ENCODE measurements around the gene TAF1C. TPM values are rescaled to one million over a fixed set of nuclear protein-coding genes. Genes with fewer than 3 reads are reported as not detected.

TAF1C gene
- total RNA-seq, 1 donor from 2014 or later = 64.4 TPM

- DNase-seq (ENCODE audit: low spot score) = no peak
- Mint-ChIP-seq H3K27me3 (ENCODE audit: low read depth) (peaks cover 57% of the 10 kb centered on the region), H3K36me3 (ENCODE audit: low read depth) (no peaks in the 10 kb centered on the region), H3K27ac (no peak overlapping the region), H3K4me1 (ENCODE audit: low read depth) (peaks cover 3% of the 10 kb centered on the region), H3K4me3 (ENCODE audit: low read depth) (no peak overlapping the region), H3K9me3 (no peaks in the 10 kb centered on the region)
- intact Hi-C loops (cut with micrococcal nuclease) = no loop called here
Observed at GRCh38 chr16:84159800-84160199, 27.1 kb downstream of the TAF1C start.

- Mint-ChIP-seq H3K4me3 (ENCODE audit: low read depth) (no peak overlapping the region), H3K27me3 (ENCODE audit: low read depth) (peaks cover 51% of the 10 kb centered on the region), H3K27ac (no peak overlapping the region), H3K4me1 (ENCODE audit: low read depth) (peaks cover 3% of the 10 kb centered on the region), H3K9me3 (no peaks in the 10 kb centered on the region), H3K36me3 (ENCODE audit: low read depth) (no peaks in the 10 kb centered on the region)
- intact Hi-C loops (cut with micrococcal nuclease) = no loop called here
- no peak for DNase-seq (ENCODE audit: low spot score)
Observed at GRCh38 chr16:84159007-84159406, 27.9 kb downstream of the TAF1C start.

GRCh38 chr16:84156342-84156784 is 30.5 kb downstream of the TAF1C start:
- Mint-ChIP-seq H3K27me3 (ENCODE audit: low read depth) (peaks cover 40% of the 10 kb centered on the region), H3K4me3 (ENCODE audit: low read depth) (no peak overlapping the region), H3K27ac (no peak overlapping the region)

GRCh38 chr16:84155771-84156170 is 31.1 kb downstream of the TAF1C start:
- peaks cover 44% of the 10 kb centered on the region for H3K27me3 Mint-ChIP-seq (ENCODE audit: low read depth)
- no peak overlapping the region for H3K4me3 Mint-ChIP-seq (ENCODE audit: low read depth)
- H3K27ac Mint-ChIP-seq = no peak overlapping the region
- no peaks in the 10 kb centered on the region for H3K9me3 Mint-ChIP-seq
- DNase-seq (ENCODE audit: low spot score) = no peak
- intact Hi-C loops (cut with micrococcal nuclease) = no loop called here
- H3K4me1 Mint-ChIP-seq (ENCODE audit: low read depth) = peaks cover 3% of the 10 kb centered on the region
- H3K36me3 Mint-ChIP-seq (ENCODE audit: low read depth) = no peaks in the 10 kb centered on the region

More at GRCh38 chr16:84156342-84156784, 30.5 kb downstream of the TAF1C start:
- no peaks in the 10 kb centered on the region for H3K9me3 Mint-ChIP-seq
- peaks cover 3% of the 10 kb centered on the region for H3K4me1 Mint-ChIP-seq (ENCODE audit: low read depth)
- DNase-seq (ENCODE audit: low spot score) = no peak
- no peaks in the 10 kb centered on the region for H3K36me3 Mint-ChIP-seq (ENCODE audit: low read depth)
- intact Hi-C loops (cut with micrococcal nuclease) = no loop called here

GRCh38 chr16:84155226-84155625 is 31.6 kb downstream of the TAF1C start:
- Mint-ChIP-seq H3K9me3 (no peaks in the 10 kb centered on the region), H3K27me3 (ENCODE audit: low read depth) (peaks cover 44% of the 10 kb centered on the region), H3K4me3 (ENCODE audit: low read depth) (no peak overlapping the region), H3K27ac (no peak overlapping the region), H3K36me3 (ENCODE audit: low read depth) (no peaks in the 10 kb centered on the region), H3K4me1 (ENCODE audit: low read depth) (peaks cover 3% of the 10 kb centered on the region)
- intact Hi-C loops (cut with micrococcal nuclease) = no loop called here
- DNase-seq (ENCODE audit: low spot score) = no peak

GRCh38 chr16:84153660-84154214 is 33.1 kb downstream of the TAF1C start:
- H3K27me3 Mint-ChIP-seq (ENCODE audit: low read depth) = peaks cover 39% of the 10 kb centered on the region
- no peak overlapping the region for H3K27ac Mint-ChIP-seq
- H3K4me1 Mint-ChIP-seq (ENCODE audit: low read depth) = peaks cover 4% of the 10 kb centered on the region

GRCh38 chr16:84150926-84151325 is 35.9 kb downstream of the TAF1C start:
- Mint-ChIP-seq H3K4me3 (ENCODE audit: low read depth) (no peak overlapping the region), H3K4me1 (ENCODE audit: low read depth) (peaks cover 1% of the 10 kb centered on the region)

More at GRCh38 chr16:84153660-84154214, 33.1 kb downstream of the TAF1C start:
- Mint-ChIP-seq H3K4me3 (ENCODE audit: low read depth) (no peak overlapping the region), H3K36me3 (ENCODE audit: low read depth) (no peaks in the 10 kb centered on the region), H3K9me3 (no peaks in the 10 kb centered on the region)
- no peak for DNase-seq (ENCODE audit: low spot score)
- intact Hi-C loops (cut with micrococcal nuclease) = no loop called here

GRCh38 chr16:84144859-84145639 is 41.8 kb downstream of the TAF1C start, which contains the start of the genes DNAAF1 and HSDL1:
Gene DNAAF1, plus strand, starts transcription at chr16:84145308. Its CDS starts 133 bp downstream, at chr16:84145441.
Gene HSDL1, minus strand, starts transcription at chr16:84145177. Its CDS starts 13,856 bp downstream, at chr16:84131321.
- H3K4me3 Mint-ChIP-seq (ENCODE audit: low read depth) = peak within 1 kb of the TSS; percentile 91
- H3K27me3 Mint-ChIP-seq (ENCODE audit: low read depth) = peaks cover 10% of the 10 kb centered on the region
- no peaks in the 10 kb centered on the region for H3K9me3 Mint-ChIP-seq
- H3K27ac Mint-ChIP-seq = peak within 1 kb of the TSS; percentile 74
- peaks cover under 1% of the 10 kb centered on the region for H3K36me3 Mint-ChIP-seq (ENCODE audit: low read depth)
- intact Hi-C loops (cut with micrococcal nuclease) = loop anchor here (1.0 to 2.0 kb wide), 2 partner anchors 29 to 42 kb away; partner anchors contain the start of genes MBTPS1 and TAF1C
- peaks cover 12% of the 10 kb centered on the region for H3K4me1 Mint-ChIP-seq (ENCODE audit: low read depth)
- DNase-seq (ENCODE audit: low spot score) = peak; percentile 89

More at GRCh38 chr16:84150926-84151325, 35.9 kb downstream of the TAF1C start:
- Mint-ChIP-seq H3K27ac (no peak overlapping the region), H3K9me3 (no peaks in the 10 kb centered on the region), H3K27me3 (ENCODE audit: low read depth) (peaks cover 31% of the 10 kb centered on the region), H3K36me3 (ENCODE audit: low read depth) (no peaks in the 10 kb centered on the region)
- intact Hi-C loops (cut with micrococcal nuclease) = no loop called here
- no peak for DNase-seq (ENCODE audit: low spot score)

- Mint-ChIP-seq H3K27me3 (ENCODE audit: low read depth) (peaks cover 8% of the 10 kb centered on the region), H3K36me3 (ENCODE audit: low read depth) (peaks cover 8% of the 10 kb centered on the region), H3K4me3 (ENCODE audit: low read depth) (peak overlapping the region; percentile 91), H3K9me3 (no peaks in the 10 kb centered on the region), H3K27ac (peak overlapping the region; percentile 74), H3K4me1 (ENCODE audit: low read depth) (peaks cover 15% of the 10 kb centered on the region)
- intact Hi-C loops (cut with micrococcal nuclease) = loop anchor here (1.0 to 2.0 kb wide), 2 partner anchors 28 to 42 kb away; partner anchors contain the start of genes MBTPS1 and TAF1C
- peak; percentile 26 for DNase-seq (ENCODE audit: low spot score)
Observed at GRCh38 chr16:84144209-84144858, 42.5 kb downstream of the TAF1C start.

GRCh38 chr16:84143784-84144199 is 43.1 kb downstream of the TAF1C start:
- Mint-ChIP-seq H3K27me3 (ENCODE audit: low read depth) (peaks cover 6% of the 10 kb centered on the region), H3K9me3 (no peaks in the 10 kb centered on the region), H3K36me3 (ENCODE audit: low read depth) (peaks cover 13% of the 10 kb centered on the region), H3K4me3 (ENCODE audit: low read depth) (peak overlapping the region; percentile 91), H3K27ac (no peak overlapping the region), H3K4me1 (ENCODE audit: low read depth) (peaks cover 21% of the 10 kb centered on the region)
- no peak for DNase-seq (ENCODE audit: low spot score)
- intact Hi-C loops (cut with micrococcal nuclease) = loop anchor here (1.0 to 2.0 kb wide), 2 partner anchors 27 to 43 kb away; partner anchors contain the start of genes MBTPS1 and TAF1C

- intact Hi-C loops (cut with micrococcal nuclease) = no loop called here
- no peak overlapping the region for H3K27ac Mint-ChIP-seq
Observed at GRCh38 chr16:84143081-84143480, 43.8 kb downstream of the TAF1C start.

GRCh38 chr16:84141143-84141670 is 45.6 kb downstream of the TAF1C start:
- Mint-ChIP-seq H3K9me3 (no peaks in the 10 kb centered on the region), H3K36me3 (ENCODE audit: low read depth) (peaks cover 17% of the 10 kb centered on the region), H3K4me3 (ENCODE audit: low read depth) (no peak overlapping the region), H3K27me3 (ENCODE audit: low read depth) (no peaks in the 10 kb centered on the region), H3K27ac (no peak overlapping the region), H3K4me1 (ENCODE audit: low read depth) (peaks cover 44% of the 10 kb centered on the region)
- DNase-seq (ENCODE audit: low spot score) = no peak
- intact Hi-C loops (cut with micrococcal nuclease) = no loop called here

More at GRCh38 chr16:84143081-84143480, 43.8 kb downstream of the TAF1C start:
- DNase-seq (ENCODE audit: low spot score) = no peak
- Mint-ChIP-seq H3K9me3 (no peaks in the 10 kb centered on the region), H3K4me1 (ENCODE audit: low read depth) (peaks cover 26% of the 10 kb centered on the region), H3K27me3 (ENCODE audit: low read depth) (peaks cover 5% of the 10 kb centered on the region), H3K36me3 (ENCODE audit: low read depth) (peaks cover 14% of the 10 kb centered on the region), H3K4me3 (ENCODE audit: low read depth) (peak overlapping the region; percentile 54)
